ENCODE measurements around the gene ISOC2.

- TF ChIP-seq CTCF (IDR thresholded peaks at IDR 0.05; ENCODE audit: insufficient read depth, low read length) (no peak), SPI1 (IDR thresholded peaks at IDR 0.05; ENCODE audit: borderline replicate concordance, low read depth) (no peak)
Observed at GRCh38 chr19:55452749-55453346, 8.6 kb downstream of the ISOC2 start.
